ENCODE data around the gene RGS2.

The RGS2 gene

DNA sequence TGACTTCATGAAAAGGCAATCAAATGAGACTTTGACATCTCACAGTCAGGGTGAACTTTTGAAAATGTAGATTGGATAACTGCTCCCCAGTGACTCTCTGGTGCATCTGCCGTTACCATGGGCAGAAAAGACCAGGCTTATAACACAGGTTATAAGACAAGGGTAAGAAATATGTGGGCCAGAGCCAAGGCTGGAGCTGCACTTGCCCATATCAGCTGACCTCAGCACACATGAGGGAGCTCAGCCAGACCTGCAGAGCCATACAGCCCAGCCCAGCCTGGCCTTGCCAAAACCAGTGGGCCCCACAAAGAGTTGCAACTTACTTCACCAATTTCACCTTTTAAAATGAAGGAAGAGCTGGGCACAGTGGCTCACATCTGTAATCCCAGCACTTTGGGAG lies 11.7 kb upstream of the RGS2 start:
- no peak for DNase-seq

DNA sequence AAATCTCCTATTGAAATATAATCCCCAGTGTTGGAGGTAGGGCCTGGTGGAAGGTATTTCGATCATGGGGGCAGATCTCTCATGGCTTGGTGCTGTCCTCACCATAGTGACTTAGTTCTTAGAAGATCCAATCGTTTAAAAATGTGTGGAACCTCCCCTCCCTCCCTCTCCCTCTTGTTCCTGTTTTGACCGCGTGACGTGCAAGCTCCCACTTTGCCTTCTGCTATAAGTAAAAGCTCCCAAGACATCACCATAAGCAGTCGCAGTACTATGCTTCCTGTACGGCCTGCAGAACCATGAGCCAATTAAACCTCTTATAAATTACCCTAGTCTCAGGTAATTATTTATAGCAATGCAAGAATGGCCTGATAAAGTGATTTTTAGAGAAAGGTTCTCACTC lies 10.9 kb upstream of the RGS2 start:
- DNase-seq, result peak in 1 of 2 experiments; percentile 8

DNA sequence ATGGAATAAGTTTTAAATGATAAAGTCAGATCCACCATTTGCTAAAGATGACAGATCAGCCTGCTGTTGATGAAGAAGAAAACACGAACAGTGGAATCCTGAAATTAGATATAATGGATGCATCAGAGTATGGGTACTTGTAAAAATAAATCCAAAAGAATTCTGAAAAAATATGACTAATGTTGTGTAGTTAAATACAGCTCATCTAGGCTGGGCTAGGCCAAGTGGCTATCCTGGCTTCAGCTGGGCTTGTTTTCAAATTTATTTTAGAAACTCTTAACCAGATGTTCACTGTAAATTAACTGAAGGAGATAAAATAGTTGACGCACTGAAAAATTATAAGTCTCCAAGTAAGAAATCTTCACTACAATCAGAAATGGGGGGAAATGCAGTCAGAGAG lies 7.4 kb upstream of the RGS2 start:
- no peak for DNase-seq

DNA sequence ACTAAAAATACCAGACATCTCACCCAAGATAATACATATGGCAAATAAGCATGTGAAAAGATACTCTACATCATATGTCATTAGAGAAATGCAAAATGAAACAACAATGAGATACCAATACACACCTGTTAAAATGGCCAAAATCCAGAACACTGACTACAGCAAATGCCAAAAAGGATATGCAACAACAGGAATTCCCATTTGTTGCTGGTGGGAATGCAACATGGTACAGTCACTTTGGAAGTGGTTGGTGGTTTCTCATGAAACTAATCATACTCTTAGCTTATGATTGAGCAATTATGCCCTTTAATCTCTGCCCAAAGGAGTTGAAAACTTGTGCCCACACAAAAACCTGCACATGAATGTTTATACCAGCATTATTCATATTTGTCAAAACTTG lies 6.4 kb upstream of the RGS2 start:
- no peak for DNase-seq

DNA sequence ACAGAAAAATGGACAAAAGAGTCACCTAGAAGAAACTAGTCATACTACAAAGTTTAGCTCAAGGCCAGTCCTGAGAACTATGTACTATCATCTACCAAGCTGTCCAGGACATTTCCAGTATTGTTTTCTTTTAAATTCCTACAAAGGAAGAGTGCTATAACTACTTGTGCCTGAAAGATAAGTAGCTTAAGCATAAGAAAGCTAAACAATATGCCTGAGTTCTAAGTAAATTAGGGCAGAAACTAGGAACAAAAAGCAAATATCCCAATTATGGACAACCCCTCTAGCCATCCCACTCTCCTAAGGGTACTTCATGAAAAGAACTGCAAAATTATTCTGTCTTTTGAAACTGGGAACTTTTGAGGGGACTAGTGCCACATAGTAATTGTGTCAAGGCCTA lies 5.3 kb upstream of the RGS2 start:
- no peak for DNase-seq

DNA sequence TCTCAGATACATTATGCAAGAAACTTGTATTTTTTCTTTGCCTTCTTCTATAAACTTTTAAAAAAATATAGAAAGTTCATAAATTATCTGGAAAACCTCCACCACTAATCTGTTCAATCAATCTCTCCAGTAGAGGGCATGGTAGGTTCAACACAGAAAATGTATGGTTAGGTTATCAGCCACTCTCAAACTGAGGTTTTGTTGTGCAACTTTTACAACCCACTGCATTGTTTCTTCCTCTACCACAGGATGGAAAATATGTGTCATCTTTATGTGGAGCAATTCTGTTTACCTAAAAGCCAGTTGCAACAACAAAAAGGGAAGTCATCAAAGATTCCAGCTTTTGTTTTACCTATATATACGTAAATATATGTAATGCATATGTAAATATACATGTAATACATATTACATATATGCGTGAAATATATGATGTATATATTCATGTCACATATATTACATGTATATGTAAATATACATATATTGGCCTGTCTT lies 3.0 kb upstream of the RGS2 start:
- DNase-seq, result peak; percentile 84 to 94

DNA sequence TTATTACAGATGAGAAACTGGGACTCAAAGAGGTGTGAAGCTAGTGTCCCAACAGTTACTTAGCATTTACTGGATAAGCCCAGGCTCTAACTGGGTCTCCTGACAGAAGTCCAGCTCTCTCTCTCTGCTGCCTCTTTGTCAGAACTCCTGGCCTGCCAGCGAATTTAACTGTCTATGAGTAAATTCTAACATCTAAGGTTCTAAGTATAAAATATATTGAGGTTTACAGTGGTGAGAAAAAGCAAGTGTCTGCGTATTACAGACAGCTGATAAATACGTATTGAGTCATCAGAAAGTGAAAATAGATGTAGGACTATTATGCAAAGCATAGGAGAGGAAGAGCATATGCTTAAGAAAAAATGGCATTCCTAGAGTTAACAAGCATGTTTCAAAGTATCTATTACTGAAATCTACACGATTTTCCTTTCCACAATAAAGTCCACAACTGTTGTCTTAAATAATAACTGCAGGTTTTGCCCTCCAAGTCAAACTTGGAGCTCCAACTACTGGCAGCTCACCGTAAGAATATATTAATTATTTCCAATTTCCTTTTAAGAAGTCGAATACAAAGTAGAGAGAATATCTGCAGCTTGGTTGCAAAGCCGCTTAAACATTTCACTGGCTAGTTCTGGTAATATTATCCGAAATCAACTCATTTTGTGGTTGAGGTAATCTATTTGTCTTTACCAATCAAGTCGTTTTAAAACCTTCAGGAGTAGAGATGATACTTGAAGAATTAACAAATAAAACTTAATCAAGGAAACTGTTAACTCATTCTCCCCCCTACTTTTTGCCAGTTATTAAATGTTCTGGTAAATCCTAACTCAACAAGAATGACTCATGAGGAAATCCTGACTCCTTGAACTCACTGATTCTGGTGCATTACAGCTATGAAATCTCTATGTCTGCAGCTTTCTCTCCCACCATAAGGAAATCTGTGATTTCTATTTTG lies 1.4 kb upstream of the RGS2 start:
- DNase-seq, result peak; percentile 18 to 34

DNA sequence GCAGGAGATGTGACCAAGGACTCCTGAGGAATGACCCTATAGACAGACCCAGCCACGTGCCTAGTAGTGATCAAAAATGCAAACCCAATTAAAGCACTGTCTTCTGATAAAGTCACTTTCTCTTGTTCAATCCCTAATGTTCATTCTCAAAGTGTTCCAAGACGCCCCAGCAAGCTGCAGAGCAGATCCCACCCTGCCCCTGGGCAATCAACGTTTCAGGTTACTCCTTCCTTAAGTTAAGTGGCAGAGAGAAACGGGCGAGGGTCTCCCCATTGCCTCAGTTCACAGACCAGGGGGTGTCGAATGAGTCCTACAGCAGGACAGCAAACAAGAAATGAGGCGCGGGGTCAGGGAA lies 699 bp upstream of the RGS2 start:
- no peak for DNase-seq

DNA sequence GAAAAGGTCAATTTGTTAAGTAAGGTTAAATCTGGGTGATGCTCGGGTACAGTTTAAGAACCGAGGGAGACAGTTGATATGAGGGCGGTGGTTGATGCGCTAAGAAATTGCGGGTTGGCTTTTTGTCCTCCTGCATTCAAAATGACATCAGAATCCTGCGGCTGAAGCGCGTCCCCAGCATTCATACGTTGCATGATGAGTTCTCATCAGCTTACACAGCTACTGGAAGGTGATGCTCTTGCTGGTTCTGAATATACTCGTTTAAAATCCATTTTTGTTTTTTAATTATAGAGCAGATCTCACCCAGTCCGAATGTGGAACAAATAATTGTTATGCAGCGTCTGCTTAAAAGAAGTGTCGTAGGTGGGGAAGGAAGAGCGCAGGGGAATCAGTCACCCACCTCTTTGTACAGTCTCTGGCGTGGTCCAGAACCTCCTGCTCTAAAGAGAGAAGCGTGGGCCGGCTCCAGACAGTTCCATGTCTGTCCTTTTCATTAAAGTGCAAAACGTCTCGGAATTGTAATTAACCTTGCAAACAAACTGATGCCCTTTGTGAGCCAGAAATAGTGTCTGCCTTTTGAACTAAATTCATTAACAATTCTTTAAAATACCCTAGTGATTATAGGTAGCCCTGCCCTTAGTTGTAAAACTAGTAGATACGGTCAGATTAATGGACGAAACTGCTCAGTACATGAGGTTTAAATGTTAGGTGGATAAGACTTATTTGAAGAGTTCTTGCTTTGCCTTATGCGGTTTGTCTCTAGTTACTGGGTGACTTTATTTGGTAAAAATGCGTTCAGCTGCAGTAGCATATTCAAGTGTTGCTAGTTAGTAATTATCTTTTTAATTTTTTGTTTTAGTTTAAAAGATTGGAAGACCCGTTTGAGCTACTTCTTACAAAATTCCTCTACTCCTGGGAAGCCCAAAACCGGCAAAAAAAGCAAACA lies 741 bp downstream of the RGS2 start:
- peak; percentile 48 to 69 for DNase-seq

DNA sequence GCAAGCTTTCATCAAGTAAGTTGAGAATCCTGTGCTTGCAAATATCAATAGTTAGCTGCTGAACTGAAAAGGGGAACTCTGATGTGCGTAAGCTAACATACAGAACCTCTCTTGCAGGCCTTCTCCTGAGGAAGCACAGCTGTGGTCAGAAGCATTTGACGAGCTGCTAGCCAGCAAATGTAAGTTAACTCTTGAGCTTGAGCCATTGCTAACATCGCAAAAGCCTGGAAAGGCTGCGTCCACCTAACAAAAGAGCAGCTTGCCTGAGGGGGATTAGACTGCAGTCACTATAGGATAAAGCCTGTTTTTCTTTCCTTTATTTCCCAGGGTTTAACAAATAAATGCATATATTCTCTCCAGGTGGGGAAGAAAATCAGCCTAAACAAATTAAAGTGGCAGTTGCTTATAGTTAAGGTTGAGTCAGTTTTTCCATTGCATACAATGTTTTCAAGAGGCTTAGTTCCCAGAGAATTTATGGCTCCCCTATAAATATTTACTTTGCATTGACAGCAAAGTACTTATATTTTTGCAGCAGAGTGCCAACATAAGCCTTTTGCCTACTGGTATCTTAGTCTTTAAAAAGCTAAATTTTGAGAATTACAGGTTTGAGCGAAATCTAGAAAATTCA lies 1.5 kb downstream of the RGS2 start:
- peak; percentile 90 to 91 for DNase-seq

DNA sequence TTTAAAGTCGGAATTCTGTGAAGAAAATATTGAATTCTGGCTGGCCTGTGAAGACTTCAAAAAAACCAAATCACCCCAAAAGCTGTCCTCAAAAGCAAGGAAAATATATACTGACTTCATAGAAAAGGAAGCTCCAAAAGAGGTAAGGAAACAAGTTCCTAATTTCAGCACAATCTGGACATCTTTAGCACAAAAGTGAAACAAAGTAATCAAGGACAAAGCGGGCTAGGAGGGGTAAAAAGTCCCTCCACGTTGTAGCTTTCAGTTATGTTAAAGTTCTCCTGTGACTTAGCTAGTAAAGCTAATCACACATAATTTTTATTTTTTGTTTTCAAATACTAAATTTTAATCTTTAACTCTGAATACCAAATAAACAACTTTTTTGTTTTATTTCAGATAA lies 2.2 kb downstream of the RGS2 start:
- no peak for DNase-seq

DNA sequence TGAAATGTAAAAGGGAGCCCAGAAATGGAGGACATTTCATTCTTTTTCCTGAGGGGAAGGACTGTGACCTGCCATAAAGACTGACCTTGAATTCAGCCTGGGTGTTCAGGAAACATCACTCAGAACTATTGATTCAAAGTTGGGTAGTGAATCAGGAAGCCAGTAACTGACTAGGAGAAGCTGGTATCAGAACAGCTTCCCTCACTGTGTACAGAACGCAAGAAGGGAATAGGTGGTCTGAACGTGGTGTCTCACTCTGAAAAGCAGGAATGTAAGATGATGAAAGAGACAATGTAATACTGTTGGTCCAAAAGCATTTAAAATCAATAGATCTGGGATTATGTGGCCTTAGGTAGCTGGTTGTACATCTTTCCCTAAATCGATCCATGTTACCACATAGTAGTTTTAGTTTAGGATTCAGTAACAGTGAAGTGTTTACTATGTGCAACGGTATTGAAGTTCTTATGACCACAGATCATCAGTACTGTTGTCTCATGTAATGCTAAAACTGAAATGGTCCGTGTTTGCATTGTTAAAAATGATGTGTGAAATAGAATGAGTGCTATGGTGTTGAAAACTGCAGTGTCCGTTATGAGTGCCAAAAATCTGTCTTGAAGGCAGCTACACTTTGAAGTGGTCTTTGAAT lies 2.9 kb downstream of the RGS2 start:
- DNase-seq, result no peak

DNA sequence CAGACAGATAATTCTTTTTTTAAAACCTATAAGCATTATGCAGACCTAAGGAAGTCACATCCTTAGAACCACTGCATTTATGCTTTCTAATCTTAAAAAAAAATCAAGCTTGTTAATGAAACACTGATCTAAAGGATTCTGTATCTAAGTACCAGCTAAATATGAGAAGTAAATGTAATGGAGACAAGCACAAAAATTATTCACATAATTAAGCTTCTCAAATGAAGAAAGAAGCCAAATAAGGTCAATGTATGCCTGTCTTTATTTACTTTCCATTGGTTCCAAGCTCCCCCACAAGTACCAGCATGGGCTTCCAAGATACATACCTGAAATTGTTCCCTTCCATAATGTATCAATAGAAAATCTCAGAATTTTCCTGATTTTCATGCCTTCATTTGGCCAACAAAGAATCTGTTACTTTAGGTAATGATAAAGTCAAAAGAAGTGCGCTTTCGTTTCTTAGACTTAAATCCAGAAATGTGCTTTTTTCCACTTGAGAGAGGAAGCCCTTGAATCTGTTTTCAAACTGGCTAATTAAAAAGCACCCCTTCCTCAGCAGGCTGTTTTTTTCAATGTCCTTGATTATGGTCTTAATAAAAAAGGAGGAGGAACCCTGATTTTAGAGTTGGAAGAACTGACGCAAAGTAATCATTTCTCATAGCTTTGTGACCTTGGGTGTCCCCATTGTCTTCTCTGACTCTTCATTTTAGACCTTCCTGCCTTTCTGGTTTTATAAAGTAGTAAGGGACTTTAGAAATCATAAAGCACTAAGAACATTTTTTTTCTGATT lies 3.8 kb downstream of the RGS2 start:
- no peak for DNase-seq

DNA sequence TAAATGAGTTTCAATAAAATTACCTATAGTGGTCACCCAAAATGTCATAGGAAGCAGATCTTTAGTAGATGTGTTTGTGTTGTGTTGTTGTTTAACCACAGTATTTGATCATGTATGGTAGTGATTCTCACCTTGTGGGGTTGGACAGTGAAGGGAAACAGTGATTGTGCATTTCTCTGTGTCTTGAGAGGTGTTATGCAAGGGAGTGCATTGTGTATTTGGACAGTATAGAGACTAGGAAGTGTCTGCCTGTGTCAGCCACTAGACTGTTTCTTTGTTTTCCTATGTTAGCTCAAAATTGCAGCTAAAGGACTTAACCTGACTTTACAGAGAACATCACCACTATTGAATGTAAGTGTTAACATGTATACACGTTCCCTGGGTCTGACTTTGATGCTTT lies 6.0 kb downstream of the RGS2 start:
- DNase-seq, result no peak

DNA sequence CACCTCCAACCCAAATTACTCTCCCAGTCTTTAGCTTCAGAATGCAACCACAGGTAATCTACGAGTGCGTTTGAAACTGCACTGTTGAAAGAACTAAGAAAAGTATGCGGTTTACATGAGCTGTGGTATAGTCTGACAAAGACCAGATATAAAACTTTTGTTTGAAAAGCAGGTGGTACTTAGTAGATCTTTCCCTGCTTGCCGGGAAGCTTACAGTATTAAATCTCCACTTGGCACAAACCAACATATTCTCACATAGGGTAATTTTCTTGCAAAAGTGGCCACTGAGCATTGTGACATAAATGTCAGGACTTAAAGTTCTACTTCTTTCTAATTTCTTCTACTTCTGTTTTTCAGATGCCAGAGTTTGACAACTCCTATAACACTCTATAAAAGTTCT lies 8.4 kb downstream of the RGS2 start:
- no peak for DNase-seq

DNA sequence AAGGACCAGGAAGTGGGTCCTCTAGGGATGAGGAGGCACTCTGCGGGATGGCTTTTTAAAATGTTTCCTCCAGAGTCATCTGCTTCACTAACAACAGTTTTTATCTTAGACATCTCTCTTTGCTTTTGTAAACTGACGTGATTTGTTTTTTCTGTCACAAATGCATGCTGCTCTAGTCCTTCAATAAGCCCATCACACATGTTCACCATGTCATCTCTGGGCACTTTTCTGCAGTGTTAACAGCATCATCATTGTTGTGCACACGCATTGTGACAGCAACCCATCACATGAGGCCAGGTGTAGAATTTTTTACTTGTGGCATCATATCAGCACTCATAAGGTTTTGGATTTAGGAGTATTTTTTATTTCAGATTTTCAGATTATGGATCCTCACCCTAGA lies 12.5 kb downstream of the RGS2 start:
- no peak for DNase-seq

DNA sequence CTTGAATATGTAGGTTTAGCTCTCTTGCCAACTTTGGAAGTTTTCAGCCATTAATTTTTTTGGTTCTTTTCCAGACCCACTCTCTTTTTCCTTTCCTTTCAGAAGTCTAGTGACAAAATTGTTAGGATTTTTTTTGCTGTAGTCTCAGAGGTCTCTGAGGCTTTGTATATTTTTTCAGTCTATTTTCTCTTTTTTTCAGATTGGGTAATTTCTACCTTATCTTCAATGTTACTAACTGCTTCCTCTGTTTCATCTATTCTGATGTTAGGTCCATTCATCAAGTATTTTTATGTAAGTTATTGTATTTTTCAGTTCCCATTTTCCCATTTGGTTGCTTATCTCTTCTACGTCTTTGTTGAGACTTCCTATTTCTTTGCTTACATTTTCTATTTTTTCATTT lies 15.7 kb downstream of the RGS2 start:
- DNase-seq, result no peak

DNA sequence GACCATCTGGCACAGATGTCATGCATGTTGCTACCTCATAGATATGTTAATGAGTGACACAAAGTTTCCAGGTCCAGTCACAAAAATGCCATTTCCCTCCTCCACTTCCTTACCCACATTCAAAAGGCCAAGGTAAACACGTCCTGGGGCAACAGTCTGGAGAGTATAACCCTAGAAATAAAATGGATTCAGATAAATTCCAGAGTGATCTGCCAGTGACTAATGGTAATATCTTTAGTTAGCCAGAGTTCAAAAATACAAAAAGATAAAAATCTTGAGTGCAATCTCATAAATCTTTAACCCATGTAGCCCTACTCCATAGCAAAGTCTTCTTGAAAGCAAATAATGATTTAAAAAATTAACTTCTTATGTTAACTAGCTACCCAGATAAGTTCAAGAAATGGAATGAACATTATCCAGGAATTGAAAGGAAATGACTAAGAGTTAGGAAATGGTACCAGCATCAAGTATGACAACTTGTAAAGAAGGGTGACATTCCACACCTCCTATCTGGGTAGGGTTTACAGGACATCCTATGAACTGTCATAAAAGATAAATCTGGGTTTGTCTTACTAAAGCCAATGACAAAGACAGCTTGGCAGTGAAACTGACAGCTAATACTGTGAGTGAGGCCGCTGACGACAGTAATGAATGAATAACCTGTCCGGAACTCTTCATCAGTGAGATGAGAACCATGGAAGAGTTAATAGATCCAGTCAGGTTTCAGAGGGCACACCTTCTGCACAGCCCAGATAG lies 18.1 kb downstream of the RGS2 start:
- no peak for DNase-seq

DNA sequence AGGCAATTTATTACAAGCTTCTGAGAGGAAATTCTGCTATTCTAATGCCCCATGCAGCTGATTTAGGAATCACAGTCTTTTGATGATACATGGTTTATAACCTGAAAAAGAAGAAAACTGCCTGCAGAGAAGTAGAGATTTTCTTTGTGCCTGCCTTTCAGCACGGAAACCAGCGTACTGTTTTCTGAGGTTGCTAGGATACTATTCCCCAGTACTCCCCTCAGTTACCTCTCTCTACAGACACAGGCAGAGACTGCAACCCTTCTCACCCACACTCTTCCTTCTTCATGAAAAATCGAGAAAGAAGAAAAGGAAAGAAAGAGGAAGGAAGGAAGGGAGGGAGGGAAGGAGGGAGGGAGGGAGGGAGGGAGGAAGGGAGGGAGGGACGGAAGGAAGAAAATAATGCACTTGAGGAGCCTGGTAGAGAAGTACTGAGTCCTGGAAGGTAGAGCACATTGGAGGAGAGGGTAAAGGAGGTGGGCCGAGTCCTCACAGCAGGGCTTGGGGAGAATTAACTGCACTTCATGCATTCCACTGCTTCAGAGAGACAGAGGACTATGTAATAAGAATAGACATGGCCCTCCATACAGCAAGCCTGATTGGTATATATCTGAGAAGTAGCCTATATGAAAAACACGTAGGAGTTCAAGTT lies 21.9 kb downstream of the RGS2 start:
- DNase-seq, result no peak

DNA sequence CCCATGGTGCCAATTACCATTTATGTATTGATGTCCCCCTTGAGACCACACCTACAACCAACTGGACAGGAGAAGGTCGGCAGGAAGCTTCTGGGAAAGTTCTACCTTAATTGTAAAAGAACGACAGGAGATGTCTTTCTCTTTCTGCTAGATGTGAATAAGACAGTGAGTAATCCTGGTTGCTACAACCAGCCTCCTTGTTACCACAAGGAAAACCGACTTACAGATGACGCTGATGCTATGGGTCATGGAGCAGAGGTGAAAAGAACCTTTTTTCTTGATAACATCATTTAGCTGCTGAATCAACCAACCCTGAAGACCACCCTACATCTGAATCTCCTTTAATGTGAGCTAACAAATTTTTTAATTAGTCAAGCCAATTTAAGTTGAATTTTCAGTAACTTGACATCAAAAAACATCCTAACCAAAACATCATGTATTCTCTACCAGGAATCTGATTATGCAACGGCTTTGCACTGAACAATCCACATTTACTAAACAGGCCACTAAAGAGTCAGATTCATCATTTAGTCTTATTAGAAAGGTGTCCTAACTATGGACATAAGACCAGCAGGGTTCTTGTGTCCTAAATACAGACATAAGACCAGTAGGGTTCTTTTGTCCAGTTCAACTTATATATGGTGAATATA lies 23.0 kb downstream of the RGS2 start:
- no peak for DNase-seq
